ENCODE results near the gene DAPK1. TPM values are rescaled to one million over a fixed set of nuclear protein-coding genes. Genes with fewer than 3 reads are reported as not detected.

The DAPK1 gene
- polyA plus RNA-seq, 2 of the 4 experiments (the other 2 are of a cell fraction) = 55.2 to 67.2 TPM

- TF ChIP-seq HOXB5 (CRISPR knock-in tag; IDR thresholded peaks at IDR 0.05) (peak; percentile 52; the same call in 1 of the 2 replicates), EP300 (IDR thresholded peaks at IDR 0.05) (peak; percentile 46 to 69; a peak in 2 of 5 replicates), GATA3 (IDR thresholded peaks at IDR 0.05; ENCODE audit: borderline replicate concordance) (no peak), JUNB (IDR thresholded peaks at IDR 0.05) (peak; percentile 44; the same call in 1 of the 2 replicates), SMC3 (IDR thresholded peaks at IDR 0.05) (0 out of 3 replicates have a peak, but pooled peaks have one; percentile 23)
These were observed 217.2 kb downstream of the DAPK1 start (continued) for GRCh38 chr9:87714819-87715218.

- peak in 1 of 2 experiments; percentile 5; a peak in 1 of 6 replicates for ATAC-seq
- CTCF ChIA-PET = interaction anchor here (1.4 kb wide), 1 partner anchor 32 kb away, joined by 4 read pairs; no protein-coding TSS in a partner anchor
- TF ChIP-seq ZC3H11A (IDR thresholded peaks at IDR 0.05) = no peak
- TF ChIP-seq HEYL (CRISPR knock-in tag; IDR thresholded peaks at IDR 0.05) = no peak
- TF ChIP-seq FOSL2 (IDR thresholded peaks at IDR 0.05) = no peak
- TF ChIP-seq FOSL2 (CRISPR knock-in tag; IDR thresholded peaks at IDR 0.05) = peak; percentile 44; the same call in 1 of the 2 replicates
- peak overlapping the region; percentile 87 for H3K4me2 ChIP-seq
- H3K4me3 ChIP-seq = no peak overlapping the region
- H3K27ac ChIP-seq = peak overlapping the region; percentile 91 to 95
- POLR2A ChIA-PET = no interaction called here
- 42% methylated on average over 2 of the region's 2 CpGs for WGBS (ENCODE audit: missing lambda C conversion rate)
- H3K9me3 ChIP-seq = no peaks in the 10 kb centered on the region
- peak; percentile 5 to 67 for DNase-seq (ENCODE audit: low read depth in 1 of 2, low spot score in 1 of 2)
- no peak for FAIRE-seq
- H3K4me1 ChIP-seq = peaks cover 54% of the 10 kb centered on the region
These were observed 218.5 kb downstream of the DAPK1 start for GRCh38 chr9:87716141-87716540.

- ATAC-seq (no peak), DNase-seq (ENCODE audit: low read depth in 1 of 2, low spot score in 1 of 2) (no peak), FAIRE-seq (no peak)
- POLR2A ChIA-PET = interaction anchor here (1.6 kb wide), 1 partner anchor 9 kb away, joined by 6 read pairs; the partner anchor contains the start of gene CTSL
- 94% methylated on average over 1 of the region's 1 CpG for WGBS (ENCODE audit: missing lambda C conversion rate)
- Histone ChIP-seq H3K4me3 (no peak overlapping the region), H3K4me1 (peaks cover 41% of the 10 kb centered on the region), H3K27ac (peak overlapping the region; percentile 91 to 95), H3K4me2 (no peak overlapping the region), H3K9me3 (no peaks in the 10 kb centered on the region)
- CTCF ChIA-PET = interaction anchor here (1.4 to 1.6 kb wide), 2 partner anchors 33 to 95 kb away, joined by 4 read pairs; no protein-coding TSS in a partner anchor
- TF ChIP-seq CHD4 (IDR thresholded peaks at IDR 0.05; ENCODE audit: borderline replicate concordance) (no peak), RNF2 (IDR thresholded peaks at IDR 0.05; ENCODE audit: borderline replicate concordance, low read depth) (no peak), ZC3H11A (IDR thresholded peaks at IDR 0.05) (no peak), HOXB13 (CRISPR knock-in tag; IDR thresholded peaks at IDR 0.05; ENCODE audit: low read depth) (no peak), REST (IDR thresholded peaks at IDR 0.05) (no peak), MYC (IDR thresholded peaks at IDR 0.05; ENCODE audit: borderline replicate concordance, low read length) (no peak), HEYL (CRISPR knock-in tag; IDR thresholded peaks at IDR 0.05) (no peak), ZFP36 (IDR thresholded peaks at IDR 0.05; ENCODE audit: borderline replicate concordance, partially characterized antibody) (no peak), ZSCAN20 (CRISPR knock-in tag; IDR thresholded peaks at IDR 0.05) (no peak), HDAC2 (IDR thresholded peaks at IDR 0.05) (no peak), BHLHE40 (IDR thresholded peaks at IDR 0.05; ENCODE audit: low read depth, low read length) (no peak), JUN (IDR thresholded peaks at IDR 0.05) (no peak), TFCP2L1 (CRISPR knock-in tag; IDR thresholded peaks at IDR 0.05) (no peak), HOXA7 (CRISPR knock-in tag; IDR thresholded peaks at IDR 0.05) (no peak), GATA3 (IDR thresholded peaks at IDR 0.05; ENCODE audit: borderline replicate concordance) (no peak)
These were observed 219.8 kb downstream of the DAPK1 start for GRCh38 chr9:87717456-87717855.

Data from A549 (cell line).